HG02943 (cell line): ENCODE results near the gene TEX36.
"Not testable (repeated sequence)": the region's sequence is repeated elsewhere in the genome, so short reads cannot be mapped to it uniquely, and the experiment has no call there.

Source experiments
- ATAC-seq: cut with Tn5 transposase; IDR thresholded peaks from one replicate; pipeline ENCODE4 v1.9.1; 2021; ENCODE audit warnings: mild to moderate bottlenecking, low read depth, moderate library complexity; ENCODE audit not compliant: unreplicated experiment

The TEX36 gene

GRCh38 chr10:125637496-125637895 lies 45.5 kb downstream of the TEX36 start:
- ATAC-seq: no peak

- no peak for ATAC-seq
Observed at GRCh38 chr10:125634606-125635005, 48.4 kb downstream of the TEX36 start.

- ATAC-seq: no peak
Observed at GRCh38 chr10:125633517-125633999, 49.4 kb downstream of the TEX36 start.

- ATAC-seq: no peak
Observed at GRCh38 chr10:125631806-125632205, 51.2 kb downstream of the TEX36 start.

GRCh38 chr10:125629758-125630376 lies 53.1 kb downstream of the TEX36 start:
- ATAC-seq: no peak

- ATAC-seq: no peak
Observed at GRCh38 chr10:125628104-125629049, 54.6 kb downstream of the TEX36 start.

GRCh38 chr10:125627646-125628045 lies 55.3 kb downstream of the TEX36 start:
- ATAC-seq: no peak

- no peak for ATAC-seq
Observed at GRCh38 chr10:125626671-125627070, 56.3 kb downstream of the TEX36 start.

GRCh38 chr10:125625586-125625985 lies 57.4 kb downstream of the TEX36 start:
- ATAC-seq: no peak

- ATAC-seq: no peak
Observed at GRCh38 chr10:125624800-125625199, 58.2 kb downstream of the TEX36 start.

- ATAC-seq: no peak
Observed at GRCh38 chr10:125621052-125621451, 61.9 kb downstream of the TEX36 start.

- ATAC-seq: no peak
Observed at GRCh38 chr10:125620401-125620800, 62.6 kb downstream of the TEX36 start.

- ATAC-seq: not testable (repeated sequence)
Observed at GRCh38 chr10:125613062-125613461, 69.9 kb downstream of the TEX36 start.

- no peak for ATAC-seq
Observed at GRCh38 chr10:125611756-125612155, 71.2 kb downstream of the TEX36 start.

GRCh38 chr10:125611216-125611615 lies 71.7 kb downstream of the TEX36 start:
- ATAC-seq: no peak

- ATAC-seq: no peak
Observed at GRCh38 chr10:125609859-125610258, 73.1 kb downstream of the TEX36 start.

- no peak for ATAC-seq
Observed at GRCh38 chr10:125608474-125608873, 74.5 kb downstream of the TEX36 start.

- ATAC-seq: no peak
Observed at GRCh38 chr10:125607689-125608290, 75.2 kb downstream of the TEX36 start.

- ATAC-seq: no peak
Observed at GRCh38 chr10:125606414-125607010, 76.5 kb downstream of the TEX36 start.
